Endothelial cell of umbilical vein (primary cell): ENCODE results near the gene CLDN2. TPM values are rescaled to one million over a fixed set of nuclear protein-coding genes. Genes with fewer than 3 reads are reported as not detected.
A peak's percentile ranks its signal among the peaks of the same experiment; 100 is the strongest.

Source experiments
- BruUV-seq: library from RNA; stranded (reverse); fragments of 400-500 nt; replicated peaks from 2 replicates; lab custom pipeline; 2021; lab: Mats Ljungman, UMichigan
- CTCF ChIA-PET: fragments of 300-600, 350-600 bp; sonication (Branson Sonifier 250); formaldehyde crosslinking; loops from one replicate; lab custom pipeline; 2021; ENCODE audit warnings: antibody characterized with exemption, inconsistent platforms; lab: Charles Lee
- POLR2A ChIA-PET: fragments of 300-600, 350-600 bp; sonication (Branson Sonifier 250); formaldehyde crosslinking; loops from one replicate; lab custom pipeline; 2021; ENCODE audit warnings: antibody characterized with exemption, inconsistent platforms; lab: Charles Lee
- DNase-seq: peaks from one replicate; pipeline ENCODE4 v3.0.0-alpha.2; 2011; ENCODE audit warnings: low read depth, low spot score
- FAIRE-seq: peaks from 2 replicates; lab custom pipeline; 2011; peaks lifted over from hg19 to GRCh38; lab: Jason Lieb, UNC
- H2AFZ ChIP-seq: 2 replicates; pipeline ENCODE4 v1.6.0; 2012; ENCODE audit warnings: low read depth, low read length, control low read depth, inconsistent platforms
- H3K27ac ChIP-seq: 2 replicates; pipeline ENCODE4 v1.5.1; 2011; ENCODE audit warnings: low read depth, mild to moderate bottlenecking, control low read depth, low read length, moderate library complexity; ENCODE audit not compliant: insufficient read depth
- H3K27me3 ChIP-seq, 2 experiments: 2 replicates each; pipeline versions ENCODE4 v1.6.0 to v1.6.1; 2011; ENCODE audit warnings: low read length in 2 of 2, mixed read lengths in 1 of 2; ENCODE audit not compliant: control insufficient read depth in 2 of 2, insufficient read depth in 2 of 2
- H3K36me3 ChIP-seq, 2 experiments: 2 replicates in 1 of 2; 3 replicates in 1 of 2; pipeline ENCODE4 v1.5.1; 2011; ENCODE audit warnings: low read length in 2 of 2, mild to moderate bottlenecking in 1 of 2, moderate library complexity in 1 of 2; ENCODE audit not compliant: control insufficient read depth in 2 of 2, insufficient read depth in 2 of 2; ENCODE audit errors: extremely low read depth in 1 of 2
- H3K4me1 ChIP-seq: 3 replicates; pipeline ENCODE4 v1.5.1; 2011; ENCODE audit warnings: mild to moderate bottlenecking, low read length; ENCODE audit not compliant: control insufficient read depth, insufficient read depth; ENCODE audit errors: extremely low read depth
- H3K4me2 ChIP-seq: 2 replicates; pipeline ENCODE4 v1.6.1; 2011; ENCODE audit warnings: low read length, control low read depth, mixed read lengths; ENCODE audit not compliant: insufficient read depth
- H3K4me3 ChIP-seq, 3 experiments: fragments of 200-600 bp in 1 of 3; sonication (generic), shearing (Covaris generic) in 1 of 3; replicated peaks in 1 of 3; 2 replicates each; pipeline ENCODE4 v1.5.1; 2011 to 2016; ENCODE audit warnings: control low read depth in 3 of 3, low read length in 3 of 3, mild to moderate bottlenecking in 2 of 3, inconsistent platforms in 1 of 3, low read depth in 1 of 3, moderate library complexity in 1 of 3; ENCODE audit not compliant: insufficient read depth in 1 of 3
- H3K79me2 ChIP-seq: 2 replicates; pipeline ENCODE4 v1.6.0; 2012; ENCODE audit warnings: low read length, inconsistent platforms; ENCODE audit not compliant: control insufficient read depth, insufficient read depth
- H3K9ac ChIP-seq: replicated peaks from 2 replicates; pipeline ENCODE3; 2011; ENCODE audit warnings: low read length, control low read depth; ENCODE audit not compliant: insufficient read depth; ENCODE audit errors: extremely low read depth
- H3K9me1 ChIP-seq: replicated peaks from 3 replicates; pipeline ENCODE4 v1.6.0; 2011; ENCODE audit warnings: mild to moderate bottlenecking, low read length; ENCODE audit not compliant: control insufficient read depth, insufficient read depth; ENCODE audit errors: extremely low read depth
- H3K9me3 ChIP-seq: replicated peaks from 2 replicates; pipeline ENCODE4 v1.5.1; 2012; ENCODE audit warnings: low read length, inconsistent platforms; ENCODE audit not compliant: control insufficient read depth, insufficient read depth
- H4K20me1 ChIP-seq: replicated peaks from 2 replicates; pipeline ENCODE3; 2011; ENCODE audit warnings: mild to moderate bottlenecking, low read length; ENCODE audit not compliant: control insufficient read depth, insufficient read depth; ENCODE audit errors: extremely low read depth
- EZH2 ChIP-seq: IDR thresholded peaks from 2 replicates; pipeline ENCODE4 v1.6.1; 2012; ENCODE audit warnings: borderline replicate concordance, low read depth, mild to moderate bottlenecking, moderate library complexity, low read length, inconsistent platforms; ENCODE audit not compliant: severe bottlenecking
- FOS ChIP-seq: IDR thresholded peaks from 2 replicates; pipeline ENCODE4 v1.6.1; 2011; ENCODE audit warnings: mild to moderate bottlenecking, low read length, moderate library complexity, borderline replicate concordance; ENCODE audit not compliant: insufficient read depth
- GATA2 ChIP-seq: IDR thresholded peaks from 2 replicates; pipeline ENCODE4 v1.7.0; 2011; ENCODE audit warnings: low read depth, mild to moderate bottlenecking, moderate library complexity, mixed read lengths, low read length; ENCODE audit not compliant: insufficient read length, insufficient read depth
- JUN ChIP-seq: IDR thresholded peaks from 2 replicates; pipeline ENCODE4 v1.6.1; 2011; ENCODE audit warnings: borderline replicate concordance, low read depth; ENCODE audit not compliant: insufficient read length, insufficient read depth
- MYC ChIP-seq: IDR thresholded peaks from one replicate; pipeline ENCODE4 v1.6.1; 2011; ENCODE audit warnings: mild to moderate bottlenecking, low read depth, low read length
- POLR2A ChIP-seq: IDR thresholded peaks from 2 replicates; pipeline ENCODE4 v1.6.1; 2012; ENCODE audit warnings: low read depth, mild to moderate bottlenecking, control low read depth, low read length
- POLR2AphosphoS5 ChIP-seq: IDR thresholded peaks from 2 replicates; pipeline ENCODE4 v1.6.1; 2012; ENCODE audit warnings: low read depth, mild to moderate bottlenecking, control low read depth, low read length, moderate library complexity; ENCODE audit not compliant: insufficient read depth
- dilution Hi-C: fragments of 300-500 bp; cut with MboI; formaldehyde crosslinking; loops from one replicate; pipeline ENCODE4 v1.15.0; 2019; ENCODE audit warnings: low sequenced_read_pairs; ENCODE audit not compliant: extremely low pct_ligation_motif_present
- intact Hi-C: fragments of 100-400 bp; cut with micrococcal nuclease; formaldehyde crosslinking; loops from one replicate; pipeline ENCODE4 v1.10.0; 2022
- polyA plus RNA-seq, 4 experiments: library from polyadenylated mRNA; depleted of rRNA in 3 of 4; stranded (reverse) in 3 of 4; unstranded in 1 of 4; fragments of >200 nt; gene quantifications; 2 replicates each; pipeline versions ENCODE4 v1.2.1 to v1.2.3, GENCODE V29; 2011 to 2012; ENCODE audit warnings: missing spikeins in 1 of 4
- total RNA-seq: library from RNA; stranded (reverse); gene quantifications from 2 replicates; pipeline ENCODE4 v1.2.3, GENCODE V29; 2021
- TF ChIP-seq, protein P1 (sequence below), 2 donors: IDR thresholded peaks; 1 replicate in 1 of 2; 2 replicates in 1 of 2; pipeline ENCODE4 v1.5.1; 2011; ENCODE audit warnings: low read length in 2 of 2, mild to moderate bottlenecking in 2 of 2, moderate library complexity in 2 of 2, control low read depth in 1 of 2, inconsistent platforms in 1 of 2, low read depth in 1 of 2; ENCODE audit not compliant: insufficient read depth in 1 of 2; ENCODE audit errors: extremely low read depth in 1 of 2
- TF ChIP-seq, protein P2 (sequence below): IDR thresholded peaks from 2 replicates; pipeline ENCODE4 v1.6.1; 2011; ENCODE audit not compliant: insufficient read depth, insufficient read length

Gene CLDN2
- total and polyA plus RNA-seq, 2 donors (not counting 3 experiments of a cell fraction or from before 2014, with no cell fraction given): not detected

DNA sequence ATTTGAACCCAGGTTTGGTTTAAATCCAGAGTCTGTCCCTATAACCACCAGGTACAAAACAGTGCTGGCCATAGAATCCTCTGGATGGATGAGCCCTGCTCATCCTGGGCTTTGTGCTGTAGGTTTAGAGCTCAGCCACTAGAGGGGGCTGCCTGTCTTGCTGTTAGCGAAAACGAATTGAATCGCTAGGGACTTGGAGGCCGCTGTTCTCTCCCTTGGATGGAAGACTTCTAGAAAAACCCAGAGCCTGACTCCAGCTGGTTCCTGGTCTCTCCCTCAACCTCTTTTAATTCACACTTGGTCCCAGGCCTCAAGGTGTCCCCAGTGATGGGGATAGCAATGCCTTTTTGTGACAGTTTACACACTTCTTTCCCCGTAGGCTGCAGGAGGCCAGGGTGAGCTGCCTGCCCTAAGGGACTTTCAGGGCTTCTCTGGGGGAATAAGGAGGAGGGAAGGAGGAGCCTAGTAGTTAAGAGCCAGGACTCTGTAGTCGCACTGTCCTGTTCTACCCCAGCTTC is 25.8 kb upstream of the CLDN2 start:
- Histone ChIP-seq H3K79me2 (no peaks in the 10 kb centered on the region), H3K27me3 (no peaks in the 10 kb centered on the region), H3K9ac (no peak overlapping the region), H3K9me1 (no peaks in the 10 kb centered on the region), H4K20me1 (no peaks in the 10 kb centered on the region), H3K4me3 (no peak overlapping the region), H3K27ac (peak overlapping the region; percentile 35), H3K36me3 (no peaks in the 10 kb centered on the region), H3K9me3 (no peaks in the 10 kb centered on the region), H3K4me1 (peaks cover 16% of the 10 kb centered on the region), H2AFZ (no peak overlapping the region), H3K4me2 (no peak overlapping the region)
- intact Hi-C loops: loop anchor here (1.0 to 10.0 kb wide), 4 partner anchors 24 to 430 kb away; no protein-coding TSS in a partner anchor
- TF ChIP-seq, protein P1, sequence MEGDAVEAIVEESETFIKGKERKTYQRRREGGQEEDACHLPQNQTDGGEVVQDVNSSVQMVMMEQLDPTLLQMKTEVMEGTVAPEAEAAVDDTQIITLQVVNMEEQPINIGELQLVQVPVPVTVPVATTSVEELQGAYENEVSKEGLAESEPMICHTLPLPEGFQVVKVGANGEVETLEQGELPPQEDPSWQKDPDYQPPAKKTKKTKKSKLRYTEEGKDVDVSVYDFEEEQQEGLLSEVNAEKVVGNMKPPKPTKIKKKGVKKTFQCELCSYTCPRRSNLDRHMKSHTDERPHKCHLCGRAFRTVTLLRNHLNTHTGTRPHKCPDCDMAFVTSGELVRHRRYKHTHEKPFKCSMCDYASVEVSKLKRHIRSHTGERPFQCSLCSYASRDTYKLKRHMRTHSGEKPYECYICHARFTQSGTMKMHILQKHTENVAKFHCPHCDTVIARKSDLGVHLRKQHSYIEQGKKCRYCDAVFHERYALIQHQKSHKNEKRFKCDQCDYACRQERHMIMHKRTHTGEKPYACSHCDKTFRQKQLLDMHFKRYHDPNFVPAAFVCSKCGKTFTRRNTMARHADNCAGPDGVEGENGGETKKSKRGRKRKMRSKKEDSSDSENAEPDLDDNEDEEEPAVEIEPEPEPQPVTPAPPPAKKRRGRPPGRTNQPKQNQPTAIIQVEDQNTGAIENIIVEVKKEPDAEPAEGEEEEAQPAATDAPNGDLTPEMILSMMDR (IDR thresholded peaks at IDR 0.05; ENCODE audit: extremely low read depth in 1 of 2, insufficient read depth in 1 of 2, low read depth in 1 of 2, low read length in 2 of 2): peak; percentile 73 to 74
- TF ChIP-seq POLR2A: no peak
- no TSS peak for BruUV-seq
- peak; percentile 98 for FAIRE-seq
- ChIA-PET POLR2A (interaction anchor here (1.0 kb wide), 1 partner anchor 24 kb away, joined by 3 read pairs; no protein-coding TSS in a partner anchor), CTCF (interaction anchor here (0.8 to 5.3 kb wide), 18 partner anchors 9 to 882 kb away, joined by 3 to 121 read pairs (median 4); partner anchors contain the start of genes NCBP2L and RIPPLY1)
- dilution Hi-C loops: no loop called here
- DNase-seq: peak; percentile 57

DNA sequence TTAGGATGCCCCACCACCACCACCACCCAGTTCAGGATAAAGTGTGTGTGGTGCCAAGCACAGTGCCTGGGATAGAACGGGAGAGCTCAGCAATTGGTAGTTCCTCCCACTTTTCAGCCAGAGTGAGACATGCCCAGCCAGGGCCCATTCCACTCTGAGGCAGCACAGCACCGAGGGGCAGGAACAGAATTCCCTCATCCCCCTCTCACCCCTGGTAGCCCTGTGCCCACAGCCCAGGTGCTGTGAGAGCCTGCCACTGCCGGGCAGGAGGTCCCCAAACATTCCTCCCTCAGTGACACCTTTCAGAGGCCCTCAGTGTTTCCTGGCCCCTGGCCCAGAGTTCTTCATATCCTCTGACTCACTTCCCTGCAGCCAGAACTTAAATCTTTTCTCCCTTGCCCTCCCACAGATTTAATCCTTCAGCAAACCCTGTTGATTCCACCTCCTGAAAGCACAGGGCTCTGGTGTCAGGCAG is 25.2 kb upstream of the CLDN2 start:
- no peaks in the 10 kb centered on the region for H3K9me1 ChIP-seq
- no peaks in the 10 kb centered on the region for H3K9me3 ChIP-seq
- peak; percentile 97 for FAIRE-seq
- H4K20me1 ChIP-seq: no peaks in the 10 kb centered on the region
- no TSS peak for BruUV-seq
- H3K4me3 ChIP-seq: no peak overlapping the region
- intact Hi-C loops: loop anchor here (1.0 to 10.0 kb wide), 6 partner anchors 23 to 882 kb away; partner anchors contain the start of genes NCBP2L and TSC22D3
- CTCF ChIA-PET: interaction anchor here (0.8 to 5.3 kb wide), 17 partner anchors 8 to 882 kb away, joined by 3 to 121 read pairs (median 5); partner anchors contain the start of genes NCBP2L and RIPPLY1
- no peak overlapping the region for H2AFZ ChIP-seq
- no peaks in the 10 kb centered on the region for H3K36me3 ChIP-seq
- TF ChIP-seq MYC (no peak), EZH2 (no peak), POLR2AphosphoS5 (no peak), FOS (peak; percentile 49), POLR2A (no peak), JUN (no peak), GATA2 (peak; percentile 23)
- TF ChIP-seq, protein P2, sequence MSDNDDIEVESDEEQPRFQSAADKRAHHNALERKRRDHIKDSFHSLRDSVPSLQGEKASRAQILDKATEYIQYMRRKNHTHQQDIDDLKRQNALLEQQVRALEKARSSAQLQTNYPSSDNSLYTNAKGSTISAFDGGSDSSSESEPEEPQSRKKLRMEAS: no peak
- TF ChIP-seq, protein P1 (IDR thresholded peaks at IDR 0.05; ENCODE audit: extremely low read depth in 1 of 2, insufficient read depth in 1 of 2, low read depth in 1 of 2, low read length in 2 of 2): no peak
- DNase-seq: peak; percentile 70
- peak overlapping the region; percentile 7 for H3K4me2 ChIP-seq
- H3K27ac ChIP-seq: peak overlapping the region; percentile 35
- peaks cover 16% of the 10 kb centered on the region for H3K4me1 ChIP-seq
- no peaks in the 10 kb centered on the region for H3K79me2 ChIP-seq
- POLR2A ChIA-PET: interaction anchor here (1.0 kb wide), 1 partner anchor 23 kb away, joined by 3 read pairs; no protein-coding TSS in a partner anchor
- H3K9ac ChIP-seq: no peak overlapping the region
- dilution Hi-C loops: no loop called here
- H3K27me3 ChIP-seq: no peaks in the 10 kb centered on the region
